Activated CD4-positive, alpha-beta memory T cell treated with anti-CD3 and anti-CD28 coated beads, Interleukin-2, amount 10 ng/mL, durations not matched to agents 7 days and 5 days (primary cell): ENCODE data around the gene NTSR1. TPM values are rescaled to one million over a fixed set of nuclear protein-coding genes. Genes with fewer than 3 reads are reported as not detected.

ENCODE experiments used
- CTCF ChIA-PET: fragments of 350-600 bp; sonication (Branson Sonifier 250); formaldehyde crosslinking; loops from one replicate; lab custom pipeline; 2021; ENCODE audit warnings: antibody characterized with exemption, inconsistent platforms; lab: Charles Lee
- POLR2A ChIA-PET: fragments of 350-600 bp; sonication (Branson Sonifier 250); formaldehyde crosslinking; loops from one replicate; lab custom pipeline; 2021; ENCODE audit warnings: antibody characterized with exemption; lab: Charles Lee
- DNase-seq: peaks from one replicate; pipeline ENCODE4 v3.0.0-alpha.2; 2020
- H3K27ac Mint-ChIP-seq: one replicate; pipeline ENCODE4 v1.8.0; 2021; ENCODE audit warnings: mild to moderate bottlenecking, mixed read lengths
- H3K27me3 Mint-ChIP-seq: one replicate; pipeline ENCODE4 v1.8.0; 2021; ENCODE audit warnings: mixed read lengths
- H3K36me3 Mint-ChIP-seq: one replicate; pipeline ENCODE4 v1.8.0; 2021; ENCODE audit warnings: low read depth, mixed read lengths
- H3K4me1 Mint-ChIP-seq: one replicate; pipeline ENCODE4 v1.8.0; 2021; ENCODE audit warnings: mixed read lengths
- H3K4me3 Mint-ChIP-seq: one replicate; pipeline ENCODE4 v1.8.0; 2021; ENCODE audit warnings: mild to moderate bottlenecking, mixed read lengths
- H3K9me3 Mint-ChIP-seq: one replicate; pipeline ENCODE4 v1.8.0; 2021; ENCODE audit warnings: mixed read lengths
- total RNA-seq, 2 experiments: library from RNA; stranded (reverse); gene quantifications; one replicate each; pipeline ENCODE4 v1.2.3, GENCODE V29; 2021

Gene NTSR1
- total RNA-seq, 2 experiments from 2014 or later = not detected

DNA sequence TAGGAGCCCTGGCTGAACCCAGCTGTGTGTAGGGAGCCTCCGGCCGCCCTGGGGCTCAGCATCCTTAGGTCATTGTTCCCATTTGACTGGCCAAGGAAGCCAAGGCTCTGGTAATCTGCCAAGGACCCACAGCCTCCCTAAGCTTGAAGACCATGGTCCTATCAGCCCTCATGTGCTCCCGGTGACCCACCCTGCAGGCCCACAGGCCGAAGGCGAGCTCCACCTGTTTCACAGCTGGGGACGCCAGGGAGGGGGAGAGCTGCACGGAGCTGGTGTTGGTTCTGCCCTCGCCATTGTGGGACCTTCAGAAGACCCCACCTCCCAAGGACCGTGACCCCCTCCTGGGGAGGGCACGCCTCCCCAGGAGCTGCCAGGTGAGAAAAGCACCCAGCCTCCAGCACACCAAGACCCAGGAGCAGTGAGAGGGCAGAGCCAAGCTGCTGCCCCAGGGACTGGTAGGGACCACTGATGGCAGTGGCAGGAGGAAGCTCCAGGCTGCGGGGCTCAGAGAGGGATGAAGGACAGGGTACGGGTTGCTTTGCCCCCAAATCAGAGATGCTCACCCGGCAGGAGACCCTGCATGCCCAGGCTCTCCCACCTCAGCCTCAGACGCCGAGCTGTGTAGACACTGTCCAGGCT, 56.9 kb downstream of the NTSR1 start:
- DNase-seq = no peak
- peaks cover 5% of the 10 kb centered on the region for H3K27me3 Mint-ChIP-seq
- H3K36me3 Mint-ChIP-seq = no peaks in the 10 kb centered on the region
- no peaks in the 10 kb centered on the region for H3K4me1 Mint-ChIP-seq
- H3K4me3 Mint-ChIP-seq = no peak overlapping the region
- no peak overlapping the region for H3K27ac Mint-ChIP-seq
- no peaks in the 10 kb centered on the region for H3K9me3 Mint-ChIP-seq
- ChIA-PET POLR2A (interaction anchor here (1.9 kb wide), 1 partner anchor 25 kb away, joined by 8 read pairs; no protein-coding TSS in a partner anchor), CTCF (no interaction called here)

DNA sequence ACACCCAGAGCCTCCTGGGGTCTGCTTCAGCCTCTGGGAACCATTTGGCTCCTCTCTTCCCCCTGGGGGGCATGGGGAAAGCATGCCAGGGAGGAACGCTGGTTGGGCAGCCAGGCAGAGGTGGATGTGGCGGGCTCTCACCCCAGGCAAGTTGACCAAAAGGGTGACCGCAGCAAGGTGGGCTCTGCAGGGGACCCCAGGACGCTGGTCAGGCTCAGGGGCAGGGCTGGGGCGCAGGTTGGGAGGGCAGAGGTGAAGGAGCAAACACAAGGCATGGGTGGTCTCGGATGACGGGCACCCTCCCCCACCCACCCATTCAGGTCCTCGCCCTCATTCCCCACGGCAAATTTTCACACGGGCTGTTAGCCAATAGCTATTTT, 57.4 kb downstream of the NTSR1 start:
- no peaks in the 10 kb centered on the region for H3K36me3 Mint-ChIP-seq
- H3K4me3 Mint-ChIP-seq = no peak overlapping the region
- H3K4me1 Mint-ChIP-seq = no peaks in the 10 kb centered on the region
- no peak overlapping the region for H3K27ac Mint-ChIP-seq
- peaks cover 5% of the 10 kb centered on the region for H3K27me3 Mint-ChIP-seq
- ChIA-PET CTCF (no interaction called here), POLR2A (interaction anchor here (1.9 kb wide), 1 partner anchor 26 kb away, joined by 8 read pairs; no protein-coding TSS in a partner anchor)
- H3K9me3 Mint-ChIP-seq = no peaks in the 10 kb centered on the region
- DNase-seq = no peak

DNA sequence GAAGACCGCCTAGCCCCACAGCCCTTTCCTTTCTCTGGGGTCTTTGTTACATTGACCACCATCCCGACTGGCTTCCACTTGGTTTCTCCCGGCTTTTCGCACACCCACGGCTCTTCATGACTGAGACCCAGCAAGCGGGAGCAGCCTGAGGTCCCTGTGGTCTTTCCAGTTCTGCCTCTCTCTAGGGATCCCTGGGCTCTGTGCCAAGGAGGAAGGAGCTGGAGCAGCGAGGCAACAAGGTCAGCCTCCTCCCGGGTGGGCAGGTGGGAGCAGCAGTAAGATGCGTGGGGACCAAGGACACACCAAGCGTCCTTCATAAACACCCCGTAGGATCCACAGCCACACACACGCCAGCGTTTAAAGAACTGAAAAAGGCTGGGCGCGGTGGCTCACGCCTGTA, 58.1 kb downstream of the NTSR1 start:
- H3K4me1 Mint-ChIP-seq = no peaks in the 10 kb centered on the region
- no peak overlapping the region for H3K4me3 Mint-ChIP-seq
- peaks cover 5% of the 10 kb centered on the region for H3K27me3 Mint-ChIP-seq
- no peaks in the 10 kb centered on the region for H3K36me3 Mint-ChIP-seq
- ChIA-PET CTCF (no interaction called here), POLR2A (no interaction called here)
- H3K27ac Mint-ChIP-seq = no peak overlapping the region
- H3K9me3 Mint-ChIP-seq = no peaks in the 10 kb centered on the region
- no peak for DNase-seq

DNA sequence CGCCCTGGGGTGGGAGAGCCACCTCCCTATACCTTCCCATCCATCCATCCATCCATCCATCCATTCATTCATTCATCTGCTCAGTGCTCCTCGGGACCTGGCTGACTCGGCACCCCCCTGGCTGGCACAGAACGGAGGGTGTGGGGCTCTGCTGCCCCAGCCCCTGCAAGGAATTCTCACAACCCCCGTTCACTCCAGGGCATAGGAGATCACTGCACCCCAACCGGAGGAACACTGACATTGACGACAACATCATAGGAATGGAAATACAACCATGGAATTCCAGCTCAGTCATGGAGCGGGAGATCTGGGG, 59.6 kb downstream of the NTSR1 start:
- Mint-ChIP-seq H3K36me3 (no peaks in the 10 kb centered on the region), H3K4me3 (no peak overlapping the region), H3K9me3 (no peaks in the 10 kb centered on the region), H3K4me1 (peaks cover 2% of the 10 kb centered on the region), H3K27me3 (peaks cover 5% of the 10 kb centered on the region), H3K27ac (no peak overlapping the region)
- ChIA-PET POLR2A (no interaction called here), CTCF (no interaction called here)
- no peak for DNase-seq

DNA sequence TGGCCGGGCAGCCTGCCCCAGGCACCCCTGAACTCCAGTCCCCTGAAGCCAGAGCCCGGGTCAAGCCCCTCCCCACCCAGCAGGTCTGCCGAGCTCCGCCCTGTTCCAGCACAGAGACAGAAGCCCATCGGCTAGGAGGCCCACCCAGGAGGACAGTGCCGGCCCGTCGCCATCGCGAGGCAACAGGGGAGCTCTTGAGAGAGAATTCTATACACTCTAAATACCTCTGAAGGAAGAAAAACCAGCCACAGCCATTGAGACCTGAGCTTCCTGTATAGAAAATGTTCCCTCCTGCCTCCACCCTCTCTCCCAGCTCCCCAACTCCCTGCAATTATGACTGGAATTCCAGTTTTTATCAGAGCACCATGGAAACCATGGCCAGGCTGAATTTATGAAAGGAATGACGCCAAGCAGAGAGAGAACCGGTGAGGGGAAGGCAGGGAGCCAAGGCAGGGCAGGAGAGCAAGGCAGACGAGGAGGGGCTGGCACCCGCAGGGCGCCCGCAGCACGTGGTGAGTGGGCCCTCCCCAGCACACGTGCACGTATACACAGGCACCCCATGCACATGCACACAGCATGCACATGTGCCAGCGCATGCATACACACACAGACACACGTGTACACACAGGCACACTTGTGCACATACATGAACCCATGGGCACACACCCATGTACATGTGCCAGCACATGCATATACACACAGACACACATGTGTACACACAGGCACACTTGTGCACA, 60.1 kb downstream of the NTSR1 start:
- H3K27me3 Mint-ChIP-seq = peaks cover 5% of the 10 kb centered on the region
- ChIA-PET POLR2A (no interaction called here), CTCF (no interaction called here)
- no peak overlapping the region for H3K4me3 Mint-ChIP-seq
- no peak for DNase-seq
- H3K4me1 Mint-ChIP-seq = peaks cover 5% of the 10 kb centered on the region
- no peaks in the 10 kb centered on the region for H3K36me3 Mint-ChIP-seq
- H3K9me3 Mint-ChIP-seq = no peaks in the 10 kb centered on the region
- H3K27ac Mint-ChIP-seq = no peak overlapping the region

DNA sequence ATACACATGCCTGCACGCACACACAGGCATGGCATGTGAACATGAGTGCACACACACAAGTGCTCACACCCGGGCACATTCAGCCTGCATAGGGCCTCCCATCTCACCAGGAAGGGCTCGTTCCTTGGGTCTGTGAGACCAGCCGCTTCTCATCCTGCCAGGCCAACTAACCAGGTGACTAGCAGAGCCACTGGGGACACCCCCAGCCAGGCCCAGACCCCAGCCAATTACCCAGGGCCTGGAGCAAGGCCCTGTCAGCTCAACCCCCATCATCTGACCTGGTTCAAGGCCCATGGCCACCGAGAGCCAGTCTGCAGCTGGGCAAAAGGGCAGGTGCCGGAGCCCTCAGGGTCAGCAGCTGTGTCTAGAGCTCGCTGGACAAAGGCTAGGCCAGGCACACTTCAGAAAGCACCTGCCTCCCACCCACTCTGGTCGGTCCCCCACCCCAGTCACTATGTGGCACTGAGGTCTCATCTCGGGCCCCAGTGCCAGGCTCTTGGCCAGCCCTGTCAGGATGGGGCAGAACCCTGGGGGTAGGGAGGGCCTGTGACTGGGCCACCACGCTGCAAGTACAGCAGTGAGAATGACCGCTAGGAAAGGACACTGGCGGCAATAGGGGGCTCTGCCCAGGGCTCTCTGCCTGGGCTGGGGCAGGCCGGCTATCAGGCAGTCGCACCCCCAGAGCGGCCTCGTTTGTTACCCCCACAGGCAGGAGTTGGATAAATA, 60.9 kb downstream of the NTSR1 start:
- Mint-ChIP-seq H3K4me1 (peaks cover 11% of the 10 kb centered on the region), H3K9me3 (no peaks in the 10 kb centered on the region), H3K27ac (no peak overlapping the region), H3K4me3 (no peak overlapping the region), H3K27me3 (peaks cover 8% of the 10 kb centered on the region), H3K36me3 (no peaks in the 10 kb centered on the region)
- DNase-seq = no peak
- ChIA-PET POLR2A (interaction anchor here (0.6 kb wide), 1 partner anchor 394 kb away, joined by 3 read pairs; no protein-coding TSS in a partner anchor), CTCF (interaction anchor here (0.6 kb wide), 1 partner anchor 70 kb away, joined by 3 read pairs; no protein-coding TSS in a partner anchor)

GRCh38 chr20:62770111-62770910, 61.7 kb downstream of the NTSR1 start:
- ChIA-PET CTCF (interaction anchor here (0.6 kb wide), 1 partner anchor 69 kb away, joined by 3 read pairs; no protein-coding TSS in a partner anchor), POLR2A (interaction anchor here (0.6 kb wide), 1 partner anchor 395 kb away, joined by 3 read pairs; no protein-coding TSS in a partner anchor)
- Mint-ChIP-seq H3K4me1 (peaks cover 18% of the 10 kb centered on the region), H3K36me3 (no peaks in the 10 kb centered on the region), H3K27ac (no peak overlapping the region), H3K4me3 (no peak overlapping the region), H3K27me3 (peaks cover 8% of the 10 kb centered on the region), H3K9me3 (no peaks in the 10 kb centered on the region)
- no peak for DNase-seq

DNA sequence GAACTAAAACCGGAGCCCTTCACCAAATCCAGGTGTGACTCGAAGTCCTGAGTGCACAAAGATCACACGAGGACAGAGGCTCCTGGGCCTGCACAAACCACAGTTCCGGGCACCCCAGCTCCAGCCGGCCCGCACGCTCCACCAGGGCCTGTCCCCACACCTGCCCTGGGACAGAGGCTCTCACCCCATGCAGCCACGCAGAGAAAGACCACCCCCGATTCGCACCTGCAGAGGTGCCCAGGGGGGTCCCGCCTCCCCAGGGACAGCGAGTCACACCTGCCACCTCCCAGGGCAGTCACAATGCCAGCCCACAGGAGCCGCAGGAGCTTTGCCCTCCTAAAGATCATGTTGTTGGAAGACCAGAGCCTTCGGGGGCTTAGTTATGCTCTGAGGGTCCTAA, 62.3 kb downstream of the NTSR1 start:
- Mint-ChIP-seq H3K36me3 (no peaks in the 10 kb centered on the region), H3K27ac (no peak overlapping the region), H3K4me1 (peaks cover 24% of the 10 kb centered on the region), H3K9me3 (no peaks in the 10 kb centered on the region), H3K27me3 (peaks cover 8% of the 10 kb centered on the region), H3K4me3 (no peak overlapping the region)
- CTCF ChIA-PET = no interaction called here
- no peak for DNase-seq
- POLR2A ChIA-PET = interaction anchor here (0.7 kb wide), 1 partner anchor 13 kb away, joined by 3 read pairs; no protein-coding TSS in a partner anchor

- Mint-ChIP-seq H3K27me3 (peaks cover 7% of the 10 kb centered on the region), H3K27ac (no peak overlapping the region), H3K4me1 (peaks cover 30% of the 10 kb centered on the region), H3K9me3 (no peaks in the 10 kb centered on the region), H3K4me3 (no peak overlapping the region), H3K36me3 (no peaks in the 10 kb centered on the region)
- ChIA-PET POLR2A (interaction anchor here (0.7 kb wide), 1 partner anchor 14 kb away, joined by 3 read pairs; no protein-coding TSS in a partner anchor), CTCF (no interaction called here)
- no peak for DNase-seq
These were observed 62.9 kb downstream of the NTSR1 start for GRCh38 chr20:62771396-62772102.

DNA sequence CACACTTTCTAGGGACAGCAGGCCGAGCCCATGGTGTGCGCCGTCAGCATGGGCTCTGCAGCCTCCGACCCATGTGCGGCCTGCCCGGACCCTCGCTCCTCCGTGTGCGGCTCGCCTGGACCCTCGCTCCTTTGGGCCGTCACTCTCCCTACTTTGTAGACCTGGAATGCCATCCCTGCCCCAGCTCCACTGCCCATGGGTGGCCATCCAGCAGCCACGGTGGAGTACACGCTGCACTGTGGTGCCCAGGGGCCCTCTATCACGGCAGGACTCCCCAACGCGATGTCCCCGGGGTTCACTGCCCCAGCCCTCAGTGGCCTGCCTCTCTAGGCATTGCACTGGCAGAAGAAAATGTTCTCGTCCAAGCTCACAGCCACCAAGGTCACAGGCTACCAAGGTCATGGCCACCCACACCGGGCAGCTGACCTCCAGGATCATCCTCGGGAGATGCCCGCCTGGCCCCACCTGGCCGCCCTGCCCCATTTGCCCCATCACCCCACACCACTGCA, 63.5 kb downstream of the NTSR1 start:
- ChIA-PET POLR2A (interaction anchor here (1.9 kb wide), 1 partner anchor 32 kb away, joined by 6 read pairs; no protein-coding TSS in a partner anchor), CTCF (no interaction called here)
- peaks cover 3% of the 10 kb centered on the region for H3K9me3 Mint-ChIP-seq
- no peak for DNase-seq
- H3K36me3 Mint-ChIP-seq = no peaks in the 10 kb centered on the region
- peaks cover 4% of the 10 kb centered on the region for H3K27me3 Mint-ChIP-seq
- H3K4me1 Mint-ChIP-seq = peaks cover 36% of the 10 kb centered on the region
- no peak overlapping the region for H3K27ac Mint-ChIP-seq
- H3K4me3 Mint-ChIP-seq = no peak overlapping the region

GRCh38 chr20:62772619-62772989, 64.0 kb downstream of the NTSR1 start:
- H3K4me3 Mint-ChIP-seq = no peak overlapping the region
- POLR2A ChIA-PET = interaction anchor here (0.9 to 1.9 kb wide), 2 partner anchors 22 to 33 kb away, joined by 3 to 6 read pairs; no protein-coding TSS in a partner anchor
- DNase-seq = no peak
- H3K9me3 Mint-ChIP-seq = peaks cover 5% of the 10 kb centered on the region
- peaks cover 4% of the 10 kb centered on the region for H3K27me3 Mint-ChIP-seq
- no peak overlapping the region for H3K27ac Mint-ChIP-seq
- CTCF ChIA-PET = no interaction called here
- no peaks in the 10 kb centered on the region for H3K36me3 Mint-ChIP-seq
- peaks cover 41% of the 10 kb centered on the region for H3K4me1 Mint-ChIP-seq
